GM12878 (cell line): ENCODE data around the gene FOXA2. TPM values are rescaled to one million over a fixed set of nuclear protein-coding genes. Genes with fewer than 3 reads are reported as not detected.

Experiments used
- ATAC-seq: fragments of 200-7000 bp; cut with Tn5 transposase; 3 replicates; pipeline ENCODE4 v1.9.1; 2020; ENCODE audit warnings: mild to moderate bottlenecking, moderate library complexity
- BruUV-seq: library from RNA; stranded (reverse); fragments of 400-500 nt; replicated peaks from 2 replicates; lab custom pipeline; 2021; lab: Mats Ljungman, UMichigan
- CTCF ChIA-PET: fragments of 300-600 bp; sonication (Branson Sonifier 250); formaldehyde crosslinking; extraction: SDS; loops from one replicate; lab custom pipeline; 2021; ENCODE audit warnings: inconsistent platforms; lab: Yijun Ruan, JAX
- POLR2A ChIA-PET: fragments of 350-600 bp; formaldehyde crosslinking; extraction: SDS; loops from one replicate; lab custom pipeline; 2021; ENCODE audit warnings: inconsistent platforms; lab: Charles Lee
- RAD21 ChIA-PET: fragments of 300-600 bp; sonication (Branson Sonifier 250); formaldehyde crosslinking; loops from one replicate; lab custom pipeline; 2023; ENCODE audit warnings: antibody characterized with exemption; ENCODE audit not compliant: unreplicated experiment; lab: Charles Lee
- SMC1A ChIA-PET: fragments of 300-600 bp; sonication (Branson Sonifier 250); formaldehyde crosslinking; loops from one replicate; lab custom pipeline; 2023; ENCODE audit not compliant: unreplicated experiment, uncharacterized antibody; lab: Charles Lee
- DNase-seq: peaks from one replicate; pipeline ENCODE4 v3.0.0-alpha.2; 2011; ENCODE audit warnings: low read depth, low spot score
- FAIRE-seq: peaks from 3 replicates; lab custom pipeline; 2011; peaks lifted over from hg19 to GRCh38; lab: Jason Lieb, UNC
- H2AFZ ChIP-seq: 2 replicates; pipeline ENCODE4 v1.6.0; 2011; ENCODE audit warnings: low read depth, low read length, control low read depth; ENCODE audit not compliant: control insufficient read depth
- H3K27ac ChIP-seq: 2 replicates; pipeline ENCODE4 v1.5.1; 2011; ENCODE audit warnings: control low read depth; ENCODE audit not compliant: control insufficient read depth, insufficient read depth
- H3K27me3 ChIP-seq, 2 experiments: replicated peaks in 1 of 2; 2 replicates each; pipeline versions ENCODE4 v1.6.0 to v1.6.1; 2011; ENCODE audit warnings: low read length in 1 of 2; ENCODE audit not compliant: control insufficient read depth in 2 of 2, insufficient read depth in 2 of 2
- H3K36me3 ChIP-seq, 2 experiments: 2 replicates each; pipeline ENCODE4 v1.5.1; 2011; ENCODE audit warnings: low read length in 1 of 2; ENCODE audit not compliant: control insufficient read depth in 2 of 2, insufficient read depth in 2 of 2
- H3K4me1 ChIP-seq: 2 replicates; pipeline ENCODE4 v1.6.1; 2011; ENCODE audit warnings: mild to moderate bottlenecking, low read length, moderate library complexity, mixed read lengths; ENCODE audit not compliant: control insufficient read depth, insufficient read depth
- H3K4me2 ChIP-seq: 2 replicates; pipeline ENCODE4 v1.6.0; 2011; ENCODE audit warnings: control low read depth; ENCODE audit not compliant: control insufficient read depth, insufficient read depth
- H3K4me3 ChIP-seq: fragments of 200-600 bp; sonication (generic); 2 replicates; pipeline ENCODE4 v1.5.1; 2016
- H3K79me2 ChIP-seq: 2 replicates; pipeline ENCODE4 v1.6.0; 2011; ENCODE audit warnings: low read length; ENCODE audit not compliant: control insufficient read depth, insufficient read depth
- H3K9ac ChIP-seq: 2 replicates; pipeline ENCODE4 v1.8.0; 2011; ENCODE audit warnings: low read length, control low read depth, mixed read lengths; ENCODE audit not compliant: control insufficient read depth, insufficient read depth
- H3K9me3 ChIP-seq: replicated peaks from 3 replicates; pipeline ENCODE4 v1.5.1; 2011; ENCODE audit warnings: mild to moderate bottlenecking, low read length; ENCODE audit not compliant: control insufficient read depth, insufficient read depth
- H4K20me1 ChIP-seq: 2 replicates; pipeline ENCODE4 v1.6.0; 2011; ENCODE audit not compliant: control insufficient read depth, insufficient read depth
- ATF7 ChIP-seq: fragments of 450-650 bp; IDR thresholded peaks from 2 replicates; pipeline ENCODE4 v1.6.1; 2016; ENCODE audit warnings: low read depth, mild to moderate bottlenecking
- BMI1 ChIP-seq: fragments of 450-650 bp; IDR thresholded peaks from 2 replicates; pipeline ENCODE4 v1.6.1; 2016; ENCODE audit warnings: mild to moderate bottlenecking, moderate library complexity, borderline replicate concordance
- CHD2 ChIP-seq: IDR thresholded peaks from 2 replicates; pipeline ENCODE4 v1.6.1; 2011; ENCODE audit warnings: low read depth, low read length, improper control_type of control experiment, borderline replicate concordance
- IKZF1 ChIP-seq: fragments of 450-650 bp; conservative IDR thresholded peaks from 2 replicates; pipeline ENCODE4 v1.6.1; 2017; ENCODE audit warnings: antibody characterized with exemption, mild to moderate bottlenecking
- JUNB ChIP-seq: IDR thresholded peaks from 2 replicates; pipeline ENCODE4 v1.6.1; 2016; ENCODE audit warnings: antibody characterized with exemption, mild to moderate bottlenecking
- NFXL1 ChIP-seq: fragments of 450-650 bp; IDR thresholded peaks from 2 replicates; pipeline ENCODE4 v1.6.1; 2017; ENCODE audit warnings: antibody characterized with exemption, mild to moderate bottlenecking, borderline replicate concordance
- PAX5 ChIP-seq: IDR thresholded peaks from 2 replicates; pipeline ENCODE4 v1.6.1; 2011; ENCODE audit warnings: low read depth, low read length, borderline replicate concordance
- POU2F2 ChIP-seq: IDR thresholded peaks from 3 replicates; pipeline ENCODE4 v1.6.1; 2011; ENCODE audit warnings: low read depth, mild to moderate bottlenecking, low read length, borderline replicate concordance
- STAT3 ChIP-seq: IDR thresholded peaks from 2 replicates; pipeline ENCODE4 v1.6.1; 2011; ENCODE audit warnings: low read depth, low read length, improper control_type of control experiment
- ZZZ3 ChIP-seq: IDR thresholded peaks from 2 replicates; pipeline ENCODE4 v1.6.1; 2011; ENCODE audit warnings: low read depth; ENCODE audit not compliant: control insufficient read depth, insufficient read length
- WGBS: methylation state at CpG from one replicate; pipeline ENCODE4 v1.1.6; 2016; ENCODE audit warnings: low lambda C conversion rate; ENCODE audit not compliant: insufficient replicate concordance, insufficient coverage; ENCODE audit errors: missing lambda C conversion rate; 5-methylcytosine and 5-hydroxymethylcytosine counted together
- in situ Hi-C: fragments of 300-500 bp; cut with MboI; formaldehyde crosslinking; loops from 9 replicates; pipeline ENCODE4 v1.14.3; 2018; ENCODE audit warnings: mixed read lengths
- intact Hi-C: fragments of 100-400 bp; cut with micrococcal nuclease; formaldehyde crosslinking; loops from one replicate; pipeline ENCODE4 v1.14.2; 2022; ENCODE audit not compliant: unreplicated experiment
- polyA plus RNA-seq, 11 experiments: library from polyadenylated mRNA; depleted of rRNA in 4 of 11; unstranded in 6 of 11; stranded (reverse) in 5 of 11; fragments of >200 nt; fragmentation: Nextera tagmentation in 4 of 11; fragmentation: Illumina TruSeq in 1 of 11; extraction: Ambion mirVana in 4 of 11; extraction: Trizol in 1 of 11; gene quantifications; 1 replicate in 1 of 11; 2 replicates in 10 of 11; pipeline versions ENCODE4 v1.2.1 to v1.2.3, GENCODE V29; 2011 to 2016; ENCODE audit warnings: inconsistent platforms in 2 of 11, missing spikeins in 2 of 11, low read depth in 1 of 11
- total RNA-seq, 4 experiments: library from RNA; depleted of rRNA in 3 of 4; stranded (reverse); fragments of >200 nt in 3 of 4; fragmentation: Illumina TruSeq in 1 of 4; extraction: Trizol in 1 of 4; gene quantifications; 2 replicates each; pipeline versions ENCODE4 v1.2.1 to v1.2.3, GENCODE V29; 2013 to 2021

The FOXA2 gene
- total and polyA plus RNA-seq, 10 of the 15 experiments (the other 5 are each of a cell fraction or from before 2014, with no cell fraction given): not detected

- BruUV-seq: no TSS peak
- Histone ChIP-seq H2AFZ (no peak overlapping the region), H3K9ac (no peak overlapping the region), H3K27ac (no peak overlapping the region), H3K4me2 (no peak overlapping the region)
- FAIRE-seq (no peak), ATAC-seq (no peak)
- in situ Hi-C loops (no loop called here), intact Hi-C loops (no loop called here)
- SMC1A ChIA-PET: no interaction called here
- TF ChIP-seq NFXL1: no peak
- TF ChIP-seq PAX5: no peak
- TF ChIP-seq IKZF1: no peak
- TF ChIP-seq, all 136 proteins: peak for 0
- peaks cover 3% of the 10 kb centered on the region; the same call in 1 of the 3 replicates for H3K9me3 ChIP-seq
- no peak for DNase-seq
- H3K4me1 ChIP-seq: no peaks in the 10 kb centered on the region
- 33% methylated on average over 42 of the region's 54 CpGs for WGBS
- no peaks in the 10 kb centered on the region for H3K36me3 ChIP-seq
- ChIA-PET POLR2A (no interaction called here), CTCF (no interaction called here), RAD21 (no interaction called here)
- no peaks in the 10 kb centered on the region for H3K79me2 ChIP-seq
- peaks cover 0 to 16% of the 10 kb centered on the region in 2 experiments for H3K27me3 ChIP-seq
- no peaks in the 10 kb centered on the region for H4K20me1 ChIP-seq
- H3K4me3 ChIP-seq: no peak overlapping the region
Measured at GRCh38 chr20:22581437-22582385, 2.7 kb downstream of the FOXA2 start.

- Histone ChIP-seq H3K27ac (no peak overlapping the region), H3K79me2 (no peaks in the 10 kb centered on the region), H3K36me3 (no peaks in the 10 kb centered on the region), H2AFZ (no peak overlapping the region), H4K20me1 (no peaks in the 10 kb centered on the region), H3K4me1 (peaks cover 13% of the 10 kb centered on the region), H3K4me2 (no peak overlapping the region), H3K9me3 (peaks cover 3% of the 10 kb centered on the region; the same call in 1 of the 3 replicates), H3K27me3 (peaks cover 0 to 12% of the 10 kb centered on the region in 2 experiments; a peak in 3 of 4 replicates), H3K4me3 (no peak overlapping the region), H3K9ac (no peak overlapping the region)
- 56% methylated on average over 18 of the region's 18 CpGs for WGBS
- BruUV-seq: no TSS peak
- ChIA-PET CTCF (no interaction called here), RAD21 (no interaction called here), POLR2A (no interaction called here), SMC1A (no interaction called here)
- ATAC-seq: no peak
- TF ChIP-seq ATF7 (no peak), JUNB (no peak), BMI1 (no peak), ZZZ3 (no peak), STAT3 (no peak), CHD2 (no peak), POU2F2 (no peak)
- no peak for FAIRE-seq
- in situ Hi-C loops (no loop called here), intact Hi-C loops (no loop called here)
- DNase-seq: no peak
Measured at GRCh38 chr20:22579711-22580697, 4.4 kb downstream of the FOXA2 start.
